NCI-H446 (cell line): Measurements from ENCODE around the gene XPR1.

ENCODE experiments used
- DNase-seq, 2 experiments: peaks; one replicate each; lab custom pipeline; 2025; lab: John Stamatoyannopoulos, UW

XPR1 gene

DNA sequence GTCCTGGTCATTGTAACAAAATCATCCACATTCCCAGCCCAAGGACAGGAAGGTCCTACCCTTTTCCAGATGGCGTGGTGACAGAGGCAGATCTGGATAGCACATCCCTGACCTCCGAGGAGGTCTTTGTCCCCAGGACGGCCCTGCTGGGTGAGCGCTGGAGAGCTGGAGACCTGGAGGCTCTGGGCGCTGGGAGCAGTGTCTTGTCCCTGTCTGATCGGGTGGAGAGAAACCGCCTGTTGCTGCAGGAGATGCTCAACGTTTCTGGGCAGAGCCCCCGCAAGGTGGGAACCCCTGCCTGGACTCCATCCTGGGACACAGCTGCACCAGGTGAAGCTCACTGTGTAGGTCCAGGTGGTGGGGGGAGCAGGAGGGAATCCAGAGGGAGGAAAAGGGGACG is 284.9 kb downstream of the XPR1 start:
- no peak for DNase-seq

DNA sequence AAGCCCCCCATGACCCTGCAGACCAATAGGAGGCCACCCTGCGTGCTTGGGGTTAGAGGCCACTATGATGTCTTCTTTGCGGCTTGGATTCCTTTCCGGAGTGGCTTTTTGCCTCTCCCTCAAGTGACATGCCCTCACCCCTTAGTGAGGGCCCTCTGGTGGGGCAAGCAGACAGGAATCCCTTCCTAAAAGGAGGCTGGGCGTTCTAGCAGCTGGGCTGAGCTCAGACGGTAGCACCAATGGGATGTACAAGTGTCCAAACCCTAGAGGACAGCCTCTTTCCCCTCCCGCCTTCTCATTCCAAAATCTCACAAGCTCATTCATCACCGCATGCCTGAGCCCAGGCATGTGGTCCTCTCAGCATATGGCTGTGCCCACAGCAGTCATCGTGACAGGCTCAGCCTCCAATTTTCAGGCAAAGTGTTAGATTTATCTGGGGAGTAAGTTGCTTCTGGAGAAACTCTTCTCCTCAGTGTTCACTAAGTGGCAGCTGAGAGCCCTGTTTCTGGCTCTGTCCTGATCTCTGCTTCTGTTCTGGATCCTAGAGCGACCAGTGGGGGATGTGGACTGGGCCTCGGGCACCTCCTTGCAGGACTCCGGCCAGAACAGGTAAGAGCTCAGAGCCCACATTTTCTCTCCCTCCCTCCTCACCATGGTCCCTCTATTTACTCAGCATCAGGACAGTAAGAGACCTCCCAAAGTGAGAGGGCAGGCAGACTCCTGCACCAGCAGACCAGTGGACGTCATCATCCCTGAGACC is 285.7 kb downstream of the XPR1 start:
- peak; percentile 25 to 83 for DNase-seq

DNA sequence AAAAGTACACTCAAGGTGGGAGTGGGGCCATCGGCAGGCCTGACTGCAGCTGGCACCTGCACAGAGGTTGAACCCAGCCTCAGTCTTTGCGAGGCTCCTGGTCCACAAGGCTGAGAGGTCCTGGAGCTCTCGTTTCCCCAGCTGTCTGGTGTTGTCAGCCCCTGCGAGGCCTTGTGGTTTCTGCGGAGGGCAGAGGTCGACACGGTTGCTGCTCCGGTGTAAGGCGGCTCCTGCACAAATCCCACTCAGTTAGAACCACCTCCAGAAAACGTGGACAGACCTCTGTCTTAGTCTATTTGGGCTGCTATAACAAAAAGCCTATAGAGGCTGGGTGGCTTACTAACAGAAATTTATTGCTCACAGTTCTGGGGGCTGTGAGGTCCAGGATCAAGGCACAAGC is 286.7 kb downstream of the XPR1 start:
- DNase-seq = no peak

DNA sequence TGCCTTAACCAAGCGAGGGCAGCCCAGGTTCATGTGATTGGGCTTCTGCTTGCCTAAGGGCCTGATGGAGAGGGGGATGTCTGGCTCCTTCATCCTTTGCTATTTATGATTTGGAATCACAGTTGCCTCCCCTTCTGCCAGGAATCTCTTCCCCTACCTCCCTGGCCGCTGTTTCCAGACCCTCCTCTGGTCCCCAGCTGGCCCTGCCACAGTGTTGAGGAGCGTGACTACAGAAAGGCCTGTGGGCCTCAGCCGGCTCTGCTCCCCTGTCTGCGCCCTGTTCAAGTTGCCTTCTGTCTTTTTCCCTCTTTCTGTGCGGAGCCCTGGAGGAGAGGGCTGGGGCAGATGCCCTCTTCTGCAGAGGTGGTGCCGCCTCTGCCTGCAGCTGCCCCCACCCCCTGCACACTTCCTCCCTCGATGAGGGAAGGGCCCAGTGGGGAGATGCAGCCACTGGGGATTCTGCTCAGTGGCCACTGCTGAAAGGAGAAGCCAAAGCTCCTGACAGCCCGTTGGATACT is 287.4 kb downstream of the XPR1 start:
- no peak for DNase-seq

DNA sequence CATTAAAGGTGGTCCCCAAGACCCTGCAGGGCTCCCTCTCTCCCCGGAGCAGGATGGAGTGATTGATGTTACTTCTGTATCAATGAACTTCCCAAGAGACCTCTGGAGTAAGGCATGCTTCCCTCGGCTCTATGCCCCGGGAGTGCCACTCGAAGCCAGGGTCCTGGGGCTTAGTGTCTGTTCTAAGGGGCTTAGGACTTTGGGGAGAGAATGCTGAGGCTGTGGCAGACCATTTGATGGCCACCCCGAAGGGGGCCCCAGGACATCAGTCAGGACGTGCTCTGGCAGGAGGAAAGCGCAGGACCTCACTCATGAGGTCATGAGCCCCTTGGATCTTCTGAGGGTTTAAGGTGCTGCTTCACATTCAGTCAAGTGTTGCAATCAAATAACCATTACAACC is 288.4 kb downstream of the XPR1 start:
- DNase-seq = no peak

DNA sequence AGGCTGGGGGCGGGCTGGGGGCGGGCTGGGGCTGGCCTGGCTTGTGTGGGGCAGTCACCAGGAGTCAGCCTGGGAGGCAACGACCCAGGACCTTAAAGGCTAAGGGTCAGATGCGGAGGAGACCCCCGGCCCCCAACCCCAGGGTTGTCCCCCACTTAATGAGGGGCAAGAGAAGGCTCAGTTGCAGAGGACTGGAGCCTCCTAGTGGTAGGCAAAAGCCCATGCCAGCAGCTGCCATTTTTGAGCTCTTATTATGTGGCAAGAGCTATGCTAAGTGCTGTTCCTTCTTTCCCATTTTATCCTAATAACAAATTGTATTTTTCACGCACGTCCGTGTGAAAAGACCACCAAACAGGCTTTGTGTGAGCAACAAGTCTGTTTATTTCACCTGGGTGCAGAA is 288.9 kb downstream of the XPR1 start:
- no peak for DNase-seq

DNA sequence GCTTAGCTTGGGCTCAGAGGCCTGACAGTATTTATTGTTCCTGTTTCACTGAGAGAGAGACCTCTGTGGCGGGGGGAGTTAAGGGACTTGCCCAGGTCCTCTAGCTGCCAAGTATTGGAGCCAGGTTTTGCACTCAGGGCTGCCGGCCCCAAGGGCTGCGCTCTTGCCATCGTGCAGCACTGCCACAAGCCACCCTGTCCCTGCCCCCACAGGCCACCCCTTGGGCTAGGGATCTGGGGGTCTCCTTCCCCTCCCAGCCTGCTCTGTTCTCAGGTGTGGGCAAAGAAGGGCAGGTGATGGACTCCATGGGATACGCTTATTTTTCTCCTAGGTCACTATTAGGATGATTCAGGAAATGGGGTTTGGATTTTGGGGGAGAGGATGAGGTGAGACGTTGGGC is 289.6 kb downstream of the XPR1 start:
- no peak for DNase-seq

DNA sequence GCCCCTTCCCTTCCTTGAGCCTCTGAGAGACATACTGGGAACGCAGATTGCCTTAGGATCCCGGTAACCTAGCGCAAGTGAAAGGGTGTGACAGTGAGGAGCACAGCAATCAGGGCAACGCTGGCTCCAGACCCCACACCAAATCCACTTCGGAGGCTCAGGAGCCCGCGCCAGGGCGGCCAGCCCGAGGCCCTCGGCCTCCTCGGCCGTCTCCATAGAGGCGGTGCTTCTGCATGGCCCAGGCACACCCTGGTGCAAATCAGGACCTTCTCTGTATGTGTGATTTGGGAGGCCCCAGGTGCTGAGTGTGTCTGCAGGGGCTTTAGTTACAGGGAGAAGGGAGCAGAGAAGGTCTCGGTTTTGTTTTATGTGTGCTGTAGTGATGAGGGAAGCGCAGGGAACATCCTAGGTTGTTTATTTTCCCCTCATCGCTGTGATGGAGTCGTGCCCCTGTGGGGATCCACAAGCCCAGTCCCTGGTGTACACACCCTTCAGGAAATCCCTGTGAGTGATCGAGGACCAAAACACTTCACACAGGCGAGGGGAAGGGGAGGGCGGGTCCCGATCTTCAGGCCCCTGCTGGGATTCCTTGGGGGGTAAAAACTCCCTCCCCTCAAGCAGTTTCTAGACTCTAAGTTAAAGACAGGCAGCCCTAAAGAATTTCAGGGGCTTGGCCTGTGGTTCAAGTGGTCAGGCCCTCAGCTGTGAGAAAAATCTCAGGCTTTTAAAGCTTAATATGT is 290.2 kb downstream of the XPR1 start:
- no peak for DNase-seq

DNA sequence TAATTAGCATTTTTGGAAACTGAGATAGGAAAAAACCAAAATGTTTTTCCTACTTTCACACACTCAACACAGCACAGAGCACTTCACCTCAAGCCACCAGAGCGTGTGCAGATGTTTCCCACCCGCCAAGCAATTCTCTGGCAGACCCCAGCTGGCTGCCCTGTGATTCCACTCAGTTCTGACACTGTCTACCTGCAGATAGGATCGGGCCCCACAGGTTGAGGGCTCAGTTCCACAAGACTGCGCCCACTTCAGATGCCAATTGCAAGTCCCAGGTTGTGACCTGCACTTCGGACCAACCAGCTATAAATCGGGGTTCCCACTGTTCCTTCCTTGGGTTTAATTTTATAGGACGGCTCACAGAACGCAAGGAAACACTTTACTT is 290.8 kb downstream of the XPR1 start:
- DNase-seq = no peak

DNA sequence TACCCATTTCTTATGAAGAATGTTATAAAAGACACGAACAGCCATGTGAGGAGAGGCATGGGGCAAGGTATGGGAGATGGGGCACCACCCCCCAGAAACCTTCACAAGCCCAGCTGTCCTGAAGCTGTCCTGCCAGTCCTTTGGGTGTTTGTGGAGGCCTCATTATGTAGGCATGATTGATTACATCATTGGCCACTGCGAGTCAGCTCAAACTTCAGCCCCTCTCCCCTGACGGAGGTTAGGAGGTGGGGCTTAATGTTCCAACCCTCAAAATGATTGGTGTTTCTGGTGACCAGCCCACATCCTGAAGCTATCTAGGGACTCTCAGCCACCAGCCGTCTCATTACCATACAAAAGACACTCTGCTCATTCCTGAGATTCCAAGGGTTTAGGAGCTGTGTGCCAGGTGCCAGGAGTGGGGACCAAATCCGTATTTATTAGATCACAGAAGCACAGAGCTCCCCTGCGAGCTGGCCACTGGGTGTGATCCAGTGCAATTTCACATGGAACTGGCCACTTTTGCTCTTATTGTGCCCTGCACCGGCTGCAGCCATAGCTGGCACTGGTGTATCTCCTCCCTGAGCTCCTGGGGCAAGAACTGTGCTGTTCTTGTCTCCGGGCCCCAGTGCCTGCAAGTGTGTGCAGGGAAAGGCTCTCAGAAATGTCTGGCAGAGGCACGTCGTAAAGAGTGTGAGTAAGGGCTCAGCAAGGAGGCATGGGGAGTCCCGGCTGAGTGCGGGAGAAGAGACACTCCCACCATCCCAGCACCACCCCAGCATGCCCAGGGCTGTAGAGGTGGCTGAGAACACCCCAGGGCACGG is 291.4 kb downstream of the XPR1 start:
- no peak for DNase-seq

DNA sequence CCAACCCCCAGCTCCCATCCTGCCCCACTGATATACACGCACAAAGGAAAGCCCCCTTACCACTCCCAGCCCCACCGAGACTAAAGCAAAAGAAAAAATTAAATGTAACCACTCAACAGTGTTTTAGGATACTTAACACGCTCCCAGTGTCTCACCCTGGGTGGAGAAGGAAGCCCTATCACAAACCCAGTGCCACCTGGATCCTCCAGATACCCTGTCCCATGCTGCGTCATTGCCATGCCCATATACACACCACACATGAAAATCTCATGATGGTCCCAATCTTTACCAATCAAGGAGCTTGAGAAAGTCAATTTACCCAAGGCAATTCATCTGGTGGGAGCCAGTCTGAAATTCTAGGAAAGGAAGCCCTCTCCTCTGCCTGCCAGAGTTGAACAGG is 292.1 kb downstream of the XPR1 start:
- no peak for DNase-seq

DNA sequence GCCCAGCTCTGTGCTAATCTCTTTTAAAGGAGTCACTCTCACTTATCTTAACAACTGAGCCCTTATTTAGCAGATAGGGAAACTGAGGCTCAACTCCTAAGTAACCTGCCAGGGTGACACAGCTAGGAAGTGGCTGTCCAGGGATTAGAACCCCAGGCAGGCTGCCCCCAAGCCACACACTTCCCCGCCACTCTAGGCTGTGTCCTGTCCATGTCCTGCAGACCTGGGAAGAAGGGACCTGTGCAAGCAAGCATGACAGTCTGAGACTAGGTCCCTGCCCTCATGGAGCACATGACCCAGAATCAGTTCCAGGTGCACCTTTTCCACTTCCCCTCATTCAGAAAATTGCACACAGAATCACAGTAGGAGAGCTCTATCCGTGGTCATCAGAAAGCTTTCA is 293.1 kb downstream of the XPR1 start:
- no peak for DNase-seq

DNA sequence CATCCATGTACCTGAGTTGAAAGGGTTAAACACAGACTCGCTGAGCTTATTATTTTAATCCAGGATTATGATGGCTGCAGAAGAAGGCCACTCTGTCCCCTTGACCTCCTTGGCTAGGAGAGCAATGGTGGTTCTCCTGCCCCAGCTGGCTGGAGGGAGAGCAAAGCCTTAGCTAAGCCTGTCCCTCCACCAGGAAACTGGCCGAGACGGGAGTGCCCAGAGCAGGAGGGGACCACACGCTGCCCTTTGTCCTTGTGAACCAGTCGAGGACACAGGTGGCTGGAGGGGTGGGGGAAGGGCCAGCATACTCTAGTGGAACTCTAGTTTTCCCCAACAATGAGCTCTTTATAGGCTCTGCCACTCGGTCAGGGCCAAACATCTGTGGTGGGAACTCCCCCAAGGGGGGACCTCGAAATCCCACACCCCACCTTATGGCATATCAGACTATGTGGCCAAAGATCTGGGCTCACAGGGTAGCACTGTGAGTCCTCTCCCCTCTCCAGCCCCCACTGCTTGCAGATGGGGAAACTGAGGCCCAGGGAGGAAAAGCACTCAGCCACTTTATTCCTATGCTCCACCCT is 293.7 kb downstream of the XPR1 start:
- DNase-seq = no peak

DNA sequence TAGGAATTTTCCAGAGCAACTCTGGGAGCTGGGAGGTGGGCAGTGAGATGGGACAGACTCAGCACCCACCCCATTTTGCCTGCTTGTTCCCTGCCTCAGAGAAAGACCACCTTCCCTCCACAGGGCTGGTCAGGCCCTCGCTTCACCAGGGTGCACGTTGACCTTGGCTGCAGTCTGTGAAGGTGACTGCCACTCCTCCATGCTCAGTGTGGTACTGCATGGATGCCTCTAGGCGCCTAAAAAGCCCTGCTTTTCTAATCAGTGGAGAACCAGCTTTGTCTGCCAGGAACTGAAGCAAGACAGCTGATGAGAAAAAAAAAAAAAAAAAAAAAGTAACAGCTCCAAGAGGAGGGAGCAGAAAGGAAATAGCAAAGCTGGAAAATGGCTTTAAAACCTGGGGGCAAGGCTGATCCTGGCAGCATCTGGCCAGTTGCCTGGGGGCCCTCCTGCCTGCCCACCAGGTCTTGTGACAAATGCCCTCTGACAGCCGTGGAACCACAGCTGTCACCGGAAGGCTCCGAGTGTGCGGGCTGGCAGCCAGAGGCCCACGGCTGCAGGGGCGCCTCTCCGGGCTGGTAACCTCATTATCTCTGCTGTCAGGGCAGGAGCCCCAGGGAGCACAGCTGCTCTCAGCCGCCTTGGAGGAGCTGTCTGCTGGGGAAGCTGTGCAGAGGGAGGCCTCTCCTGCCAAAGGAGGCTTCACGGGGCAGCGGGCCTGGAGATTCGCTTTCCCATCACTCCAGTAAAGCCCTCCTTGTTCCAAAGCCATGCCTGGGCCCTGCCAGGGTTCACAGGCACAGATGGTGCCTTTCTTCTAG is 294.6 kb downstream of the XPR1 start:
- DNase-seq = peak; percentile 96 to 99

DNA sequence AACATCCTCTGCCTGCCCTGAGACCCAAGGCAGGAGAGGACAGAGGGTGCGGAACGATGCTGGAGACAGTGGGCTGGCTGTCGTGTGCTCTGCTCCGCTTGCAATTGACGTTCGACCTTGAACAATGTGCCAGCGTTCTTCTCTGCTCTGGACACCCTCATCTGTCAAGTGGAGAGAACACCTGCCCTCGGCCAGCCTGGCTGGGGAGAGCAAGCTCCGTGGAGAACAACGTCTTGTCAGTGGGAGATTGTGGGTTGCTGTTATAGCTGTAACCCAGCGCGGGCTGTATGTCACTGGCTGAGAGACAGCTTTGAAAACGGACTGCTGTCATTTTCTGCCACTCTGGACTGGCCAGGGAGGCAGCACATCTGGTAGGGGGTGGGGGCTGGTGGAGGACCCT is 295.5 kb downstream of the XPR1 start:
- DNase-seq = peak; percentile 71 to 79

DNA sequence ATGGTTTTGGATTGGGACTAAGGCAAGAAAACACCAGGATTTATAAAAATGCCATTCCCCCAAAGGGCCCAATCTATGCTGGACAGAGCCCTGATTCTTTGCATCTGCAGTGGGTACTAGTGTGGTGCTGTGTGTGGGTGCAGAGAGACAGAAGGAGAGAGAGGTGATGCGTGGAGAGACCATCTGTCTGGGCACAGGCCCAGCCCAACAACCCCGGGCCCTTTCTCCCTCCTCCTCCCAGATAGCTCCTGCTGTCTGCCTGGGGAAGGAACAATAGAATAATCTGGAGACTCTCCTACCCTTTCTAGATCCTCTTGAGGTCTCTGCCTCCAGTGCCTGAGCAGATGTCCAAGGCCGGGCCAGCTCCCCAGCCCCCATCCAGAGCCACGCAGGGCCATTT is 296.0 kb downstream of the XPR1 start:
- peak; percentile 94 to 97 for DNase-seq

DNA sequence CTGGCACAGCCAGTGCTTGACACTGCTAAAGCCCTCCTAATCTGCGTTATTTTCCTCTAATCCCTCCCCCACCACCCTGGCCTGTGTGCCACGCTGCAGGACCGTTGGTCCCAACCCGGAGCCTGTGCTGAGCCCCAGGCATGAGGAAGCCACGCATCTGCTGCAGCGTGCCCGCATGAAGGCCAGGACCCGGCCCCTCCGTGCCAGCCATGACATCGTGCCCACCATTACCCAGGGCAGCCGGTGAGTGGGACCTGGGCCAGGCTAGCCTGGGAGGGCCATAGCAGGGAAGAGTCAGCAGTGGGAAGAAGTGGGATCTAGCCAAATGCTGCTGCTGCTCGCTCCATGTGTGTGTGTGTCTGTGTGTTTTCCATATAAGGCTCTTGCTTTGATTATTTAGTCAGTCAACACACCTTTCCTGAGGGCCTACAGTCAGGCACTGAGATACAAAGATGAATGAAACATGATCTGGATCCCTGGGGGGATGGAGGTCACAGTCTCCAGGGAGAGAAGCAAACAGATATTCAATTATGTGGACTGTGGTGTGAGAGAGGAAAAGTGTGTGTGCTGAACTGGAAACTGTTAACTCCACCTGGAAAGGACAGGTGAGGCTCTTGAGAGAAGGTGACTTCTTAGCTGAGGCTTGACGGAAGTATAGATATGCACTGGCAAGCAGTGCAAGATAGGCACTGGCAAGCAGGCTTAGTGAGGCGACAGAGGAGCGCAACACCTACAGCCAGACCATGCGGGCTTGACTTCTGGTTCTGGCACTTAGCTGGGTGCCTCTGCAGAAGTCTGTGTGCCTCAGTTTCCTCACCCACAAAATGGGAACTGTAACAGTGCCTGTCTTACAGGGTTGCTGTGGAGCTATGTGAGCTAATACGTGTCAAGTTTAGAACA is 296.8 kb downstream of the XPR1 start:
- DNase-seq = peak; percentile 84 to 92

DNA sequence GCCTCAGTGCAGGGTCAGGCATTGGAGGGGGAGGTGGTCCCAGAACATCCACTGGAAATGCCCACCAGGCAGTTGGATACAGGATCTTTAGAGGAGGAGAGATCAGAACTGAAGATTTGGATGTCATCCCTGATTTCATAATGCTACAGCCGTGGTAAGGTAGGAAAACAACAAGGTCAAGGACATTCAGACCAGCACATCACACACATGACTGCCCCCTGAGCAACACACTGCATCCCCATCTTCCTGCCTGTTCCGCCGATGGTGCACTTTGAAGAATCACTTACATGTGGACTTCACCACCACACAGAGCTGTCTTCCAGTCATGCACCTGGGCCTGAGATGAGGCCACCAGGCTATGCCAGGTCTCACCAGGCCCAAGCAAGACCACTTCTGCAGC is 297.6 kb downstream of the XPR1 start:
- DNase-seq = no peak

DNA sequence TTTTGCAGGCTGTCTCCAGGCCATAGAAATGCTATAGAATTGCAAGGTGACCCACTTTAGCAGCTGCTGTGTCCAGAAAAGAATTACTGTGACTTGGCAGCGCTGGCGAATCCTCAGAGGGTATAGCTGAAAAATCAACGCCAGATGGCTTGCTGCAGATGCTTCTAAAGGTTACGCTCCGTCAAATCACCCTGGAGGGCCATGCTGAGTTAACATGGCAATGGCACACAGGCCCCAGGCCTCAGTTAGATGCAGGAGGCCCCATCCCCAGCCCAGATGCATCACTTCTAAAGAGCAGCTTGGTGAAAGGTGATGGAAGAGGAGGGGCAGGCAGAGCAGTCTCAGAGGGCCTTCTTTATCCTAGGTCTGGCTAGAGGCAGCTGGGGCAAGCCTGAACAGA is 298.9 kb downstream of the XPR1 start:
- peak; percentile 81 to 95 for DNase-seq

DNA sequence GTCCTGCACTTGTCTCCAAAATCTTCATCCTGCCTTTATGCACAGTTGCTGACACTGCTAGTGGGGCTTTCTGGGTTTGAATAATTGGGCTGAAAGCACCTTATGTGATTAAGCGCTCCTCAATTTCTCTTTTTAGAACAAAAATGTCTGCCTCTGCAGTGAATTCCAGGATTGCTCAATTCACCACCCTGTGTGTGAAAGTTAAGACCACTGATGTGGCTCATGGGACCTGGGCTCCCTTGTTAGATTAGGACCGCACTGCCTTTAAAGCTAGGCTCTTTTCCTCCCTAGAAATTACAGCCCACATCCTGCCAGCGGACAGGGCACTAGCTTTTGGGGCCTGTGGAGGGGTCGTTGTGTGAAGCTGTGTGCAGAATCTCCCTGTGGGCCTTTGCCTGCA is 299.7 kb downstream of the XPR1 start:
- no peak for DNase-seq
